ENCODE results near the gene AP1S1. TPM values are rescaled to one million over a fixed set of nuclear protein-coding genes. Genes with fewer than 3 reads are reported as not detected.

Gene AP1S1
- total and polyA plus RNA-seq, 9 of the 15 experiments (the other 6 are each of a cell fraction or from before 2014, with no cell fraction given) = 4.4 to 149 (median 89.4) TPM

DNA sequence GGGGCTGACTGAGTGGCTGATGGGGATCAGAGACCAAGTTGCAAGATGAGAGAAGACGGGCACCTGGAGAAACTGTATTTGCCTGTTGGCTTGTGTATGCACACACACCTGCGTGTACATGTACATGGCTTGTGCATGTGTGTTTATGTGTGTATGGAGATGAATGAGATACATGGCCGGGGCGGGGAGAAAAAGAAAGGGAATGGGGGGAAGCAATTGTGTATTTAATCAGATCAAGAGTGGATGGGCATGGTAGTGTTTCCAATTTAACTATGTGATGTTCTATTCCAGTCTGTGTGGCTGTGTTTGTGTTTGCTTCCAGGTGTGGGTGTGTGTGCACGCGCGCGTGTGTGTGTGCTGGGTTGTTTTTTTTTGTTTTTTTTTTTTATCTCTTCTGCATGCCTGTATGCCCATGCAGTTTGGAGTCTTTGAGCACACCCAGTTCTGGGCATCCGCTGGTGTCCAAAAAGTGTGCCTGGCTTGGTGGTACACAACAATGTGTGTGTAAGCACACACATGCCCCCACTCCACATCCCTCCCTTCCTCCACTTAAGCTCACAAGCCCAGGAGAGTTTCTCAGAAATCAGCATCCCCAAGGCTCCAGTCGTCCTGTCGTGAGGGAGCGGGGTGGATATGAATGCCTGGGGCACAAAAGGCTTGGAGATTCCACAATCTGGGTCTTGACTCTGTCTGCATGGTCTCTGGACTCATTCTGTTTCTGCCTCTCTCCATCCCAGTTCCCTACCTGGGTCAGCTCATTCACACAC, 13.6 kb downstream of the AP1S1 start:
- no peak for TF ChIP-seq ZNF184 (CRISPR knock-in tag; IDR thresholded peaks at IDR 0.05)
- TF ChIP-seq, protein P1, sequence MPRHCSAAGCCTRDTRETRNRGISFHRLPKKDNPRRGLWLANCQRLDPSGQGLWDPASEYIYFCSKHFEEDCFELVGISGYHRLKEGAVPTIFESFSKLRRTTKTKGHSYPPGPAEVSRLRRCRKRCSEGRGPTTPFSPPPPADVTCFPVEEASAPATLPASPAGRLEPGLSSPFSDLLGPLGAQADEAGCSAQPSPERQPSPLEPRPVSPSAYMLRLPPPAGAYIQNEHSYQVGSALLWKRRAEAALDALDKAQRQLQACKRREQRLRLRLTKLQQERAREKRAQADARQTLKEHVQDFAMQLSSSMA (CRISPR knock-in tag; IDR thresholded peaks at IDR 0.05) = no peak
- TF ChIP-seq STAG1 (CRISPR knock-in tag; IDR thresholded peaks at IDR 0.05; ENCODE audit: borderline replicate concordance) = no peak
- TF ChIP-seq ATF1 (CRISPR knock-in tag; IDR thresholded peaks at IDR 0.05) = no peak
- TF ChIP-seq ATF1 (tag; IDR thresholded peaks at IDR 0.05) = no peak
- TF ChIP-seq ARID1B (IDR thresholded peaks at IDR 0.05) = 0 out of 2 replicates have a peak, but pooled peaks have one; percentile 2
- TF ChIP-seq PHF20 (IDR thresholded peaks at IDR 0.05; ENCODE audit: partially characterized antibody) = no peak
- POLR2A ChIA-PET = interaction anchor here (0.5 kb wide), 1 partner anchor 46 kb away, joined by 4 read pairs; no protein-coding TSS in a partner anchor
- in situ Hi-C loops (cut with MboI) = no loop called here
- CTCF ChIA-PET (ENCODE audit: low intra/inter-chr PET ratio) = no interaction called here
- Histone ChIP-seq H3K27ac (ENCODE audit: extremely low read depth, low read depth, low read length) (no peak overlapping the region), H3K9me1 (ENCODE audit: control insufficient read depth, insufficient read depth, low read length) (peaks cover 6% of the 10 kb centered on the region), H3K9me3 (replicated peaks; ENCODE audit: control insufficient read depth, insufficient read depth, low read depth, low read length) (no peaks in the 10 kb centered on the region), H3K4me3 (no peak overlapping the region), H3K79me2 (ENCODE audit: control insufficient read depth, insufficient read depth, low read length) (no peaks in the 10 kb centered on the region), H3K27me3 (ENCODE audit: control insufficient read depth in 2 of 2, insufficient read depth in 2 of 2, low read length in 2 of 2) (peaks cover 24 to 45% of the 10 kb centered on the region in 2 experiments; a peak in 4 of 5 replicates), H4K20me1 (replicated peaks; ENCODE audit: control insufficient read depth, insufficient read depth, low read length) (peaks cover 26% of the 10 kb centered on the region), H3K4me1 (replicated peaks in 1 of 2; ENCODE audit: control insufficient read depth in 2 of 2, insufficient read depth in 2 of 2, low read length in 2 of 2) (peaks cover 36 to 70% of the 10 kb centered on the region in 2 experiments), H2AFZ (ENCODE audit: low read depth, low read length) (no peak overlapping the region), H3K36me3 (ENCODE audit: control insufficient read depth, insufficient read depth, low read length) (no peaks in the 10 kb centered on the region), H3K4me2 (ENCODE audit: insufficient read depth, low read length) (no peak overlapping the region), H3K9ac (ENCODE audit: insufficient read depth in 1 of 2, low read depth in 2 of 2, low read length in 2 of 2) (no peak overlapping the region)
- FAIRE-seq (peak; percentile 23), DNase-seq (ENCODE audit: extremely low read depth in 1 of 4, low spot score in 3 of 4) (no peak), ATAC-seq (no peak)
- intact Hi-C loops (cut with micrococcal nuclease) = loop anchor here (2.0 kb wide), 1 partner anchor 23 kb away; no protein-coding TSS in a partner anchor
- WGBS (ENCODE audit: insufficient coverage, low coverage, missing lambda C conversion rate) = 5% methylated on average over 12 of the region's 12 CpGs
- no TSS peak for BruUV-seq (replicated peaks)
